WTC11 (cell line): ENCODE results near the gene TMEM98. TPM values are rescaled to one million over a fixed set of nuclear protein-coding genes. Genes with fewer than 3 reads are reported as not detected.

Experiments used
- ATAC-seq: fragments of 200-7000 bp; cut with Tn5 transposase; 2 replicates; pipeline ENCODE4 v1.10.0; 2021; ENCODE audit warnings: mild to moderate bottlenecking, moderate library complexity
- CTCF ChIA-PET: fragments of 300-600 bp; sonication (Branson Sonifier 250); formaldehyde crosslinking; loops from one replicate; lab custom pipeline; 2021; ENCODE audit warnings: antibody characterized with exemption; lab: Charles Lee
- POLR2A ChIA-PET: fragments of 350-600 bp; sonication (Branson Sonifier 250); formaldehyde crosslinking; loops from one replicate; lab custom pipeline; 2021; ENCODE audit warnings: antibody characterized with exemption; lab: Charles Lee
- DNase-seq: peaks from one replicate; pipeline ENCODE4 v3.0.0; 2021; ENCODE audit warnings: low spot score
- H3K27ac Mint-ChIP-seq: 2 replicates; pipeline ENCODE4 v1.8.0; 2021; ENCODE audit warnings: mixed read lengths
- H3K27me3 Mint-ChIP-seq: 2 replicates; pipeline ENCODE4 v1.8.0; 2021; ENCODE audit warnings: low read depth, mild to moderate bottlenecking, moderate library complexity, mixed read lengths
- H3K36me3 Mint-ChIP-seq: 2 replicates; pipeline ENCODE4 v1.8.0; 2021; ENCODE audit warnings: mixed read lengths
- H3K4me1 Mint-ChIP-seq: 2 replicates; pipeline ENCODE4 v1.8.0; 2022; ENCODE audit warnings: mixed read lengths
- H3K4me3 Mint-ChIP-seq: 2 replicates; pipeline ENCODE4 v1.8.0; 2021; ENCODE audit warnings: mild to moderate bottlenecking, moderate library complexity, mixed read lengths
- H3K9me3 Mint-ChIP-seq: 2 replicates; pipeline ENCODE4 v1.8.0; 2021; ENCODE audit warnings: mixed read lengths
- FOXJ3 ChIP-seq: sonication (generic); formaldehyde crosslinking; IDR thresholded peaks from 2 replicates; pipeline ENCODE4 v1.9.0; 2021; ENCODE audit warnings: missing genetic modification reagents, mild to moderate bottlenecking, borderline replicate concordance
- FOXP1 ChIP-seq: sonication (generic); formaldehyde crosslinking; IDR thresholded peaks from 2 replicates; pipeline ENCODE4 v1.8.0; 2022; ENCODE audit warnings: missing genetic modification reagents, mild to moderate bottlenecking, moderate library complexity, borderline replicate concordance
- JAZF1 ChIP-seq: fragments of 250-450 bp; sonication (Bioruptor Pico); IDR thresholded peaks from 2 replicates; pipeline ENCODE4 v1.9.0; 2021; ENCODE audit warnings: moderate library complexity, mild to moderate bottlenecking, inconsistent platforms
- NFATC4 ChIP-seq: fragments of 250-450 bp; sonication (Bioruptor Pico); IDR thresholded peaks from 2 replicates; pipeline ENCODE4 v1.9.0; 2021; ENCODE audit warnings: mild to moderate bottlenecking
- NR2C2 ChIP-seq: sonication (generic); formaldehyde crosslinking; IDR thresholded peaks from 2 replicates; pipeline ENCODE4 v1.8.0; 2022; ENCODE audit warnings: mild to moderate bottlenecking, missing genetic modification reagents
- SMAD3 ChIP-seq: sonication (generic); formaldehyde crosslinking; IDR thresholded peaks from 2 replicates; pipeline ENCODE4 v1.8.0; 2022; ENCODE audit warnings: missing genetic modification reagents, mild to moderate bottlenecking, borderline replicate concordance
- SMAD4 ChIP-seq: sonication (generic); formaldehyde crosslinking; IDR thresholded peaks from 2 replicates; pipeline ENCODE4 v1.8.0; 2022; ENCODE audit warnings: mild to moderate bottlenecking, missing genetic modification reagents
- ZNF263 ChIP-seq: sonication (generic); formaldehyde crosslinking; IDR thresholded peaks from 2 replicates; pipeline ENCODE4 v1.8.1; 2022; ENCODE audit warnings: low read depth, mild to moderate bottlenecking, moderate library complexity, missing genetic modification reagents
- ZNF317 ChIP-seq: sonication (generic); formaldehyde crosslinking; IDR thresholded peaks from 2 replicates; pipeline ENCODE4 v1.8.1; 2023; ENCODE audit warnings: low read depth, mild to moderate bottlenecking, moderate library complexity, missing genetic modification reagents, borderline replicate concordance
- ZNF423 ChIP-seq: fragments of 250-450 bp; sonication (Bioruptor Pico); IDR thresholded peaks from 2 replicates; pipeline ENCODE4 v2.1.2; 2022; ENCODE audit warnings: mild to moderate bottlenecking, moderate library complexity
- total RNA-seq: library from RNA; stranded (reverse); gene quantifications from 3 replicates; pipeline ENCODE4 v1.2.3, GENCODE V29; 2021
- TF ChIP-seq, protein P1 (sequence below): sonication (generic); formaldehyde crosslinking; conservative IDR thresholded peaks from 2 replicates; pipeline ENCODE4 v1.8.1; 2023; ENCODE audit warnings: mild to moderate bottlenecking, low read depth, missing genetic modification reagents, moderate library complexity
- TF ChIP-seq, protein P2 (sequence below): fragments of 250-450 bp; sonication (Bioruptor Pico); conservative IDR thresholded peaks from 2 replicates; pipeline ENCODE4 v1.9.0; 2021; ENCODE audit warnings: mild to moderate bottlenecking
- TF ChIP-seq, protein P3 (sequence below): fragments of 250-450 bp; sonication (Bioruptor Pico); IDR thresholded peaks from 2 replicates; pipeline ENCODE4 v2.1.2; 2022; ENCODE audit warnings: mild to moderate bottlenecking, moderate library complexity
- TF ChIP-seq, protein P4 (sequence below): sonication (generic); formaldehyde crosslinking; IDR thresholded peaks from 2 replicates; pipeline ENCODE4 v1.8.0; 2022; ENCODE audit warnings: mild to moderate bottlenecking, missing genetic modification reagents
- TF ChIP-seq, protein P5 (sequence below): sonication (generic); formaldehyde crosslinking; IDR thresholded peaks from 2 replicates; pipeline ENCODE4 v1.8.0; 2023; ENCODE audit warnings: missing genetic modification reagents, mild to moderate bottlenecking, borderline replicate concordance

Gene TMEM98
- total RNA-seq, 1 experiment from 2014 or later: 70.3 TPM

DNA sequence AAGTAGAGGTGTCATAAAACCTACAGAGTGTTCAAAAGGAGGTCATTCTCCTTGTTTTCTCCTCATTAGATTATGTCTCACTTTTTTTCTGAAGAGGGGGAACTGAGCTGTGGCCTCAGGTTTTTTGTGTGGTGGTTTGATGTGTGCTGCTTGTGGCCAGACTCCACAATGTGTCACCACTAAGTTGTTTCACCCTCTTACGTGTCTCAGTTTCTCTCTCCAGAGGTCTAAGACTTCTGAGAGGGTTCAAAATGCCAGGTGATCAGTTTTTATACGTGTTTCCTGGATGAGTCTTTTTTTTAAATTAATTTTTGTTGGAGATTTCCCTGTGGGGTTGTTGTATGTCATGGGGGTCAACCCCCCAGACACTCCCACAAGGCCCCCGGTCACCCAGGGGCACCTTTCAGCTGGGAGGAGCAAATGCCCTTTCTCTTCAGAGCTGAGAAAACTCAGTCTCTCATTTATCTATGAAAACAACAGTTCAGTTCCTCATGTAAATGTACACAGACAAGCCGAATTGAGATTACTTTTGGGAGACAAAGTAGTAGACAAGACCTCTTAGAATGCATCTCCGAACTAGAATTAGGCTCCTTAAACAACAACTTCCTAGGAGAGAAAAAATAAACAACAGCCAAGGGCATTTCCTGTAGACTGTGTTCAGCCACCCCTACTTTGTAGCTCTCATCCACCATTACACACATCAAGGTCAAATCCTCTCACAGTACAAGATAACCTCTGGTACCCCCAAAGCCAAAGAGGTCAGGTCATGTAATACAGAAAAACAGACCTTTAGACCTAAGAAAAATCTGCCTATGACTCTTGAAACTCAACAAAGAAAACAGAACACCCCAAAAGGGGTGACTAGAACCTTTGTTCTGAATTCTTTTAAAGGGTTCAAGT, 23.9 kb upstream of the TMEM98 start:
- Mint-ChIP-seq H3K27ac (no peak overlapping the region), H3K4me1 (peaks cover 12% of the 10 kb centered on the region), H3K27me3 (peaks cover 3% of the 10 kb centered on the region; the same call in 1 of the 2 replicates), H3K9me3 (peaks cover 15% of the 10 kb centered on the region), H3K4me3 (no peak overlapping the region)
- CTCF ChIA-PET: interaction anchor here (1.1 to 2.7 kb wide), 2 partner anchors 27 to 113 kb away, joined by 3 to 18 read pairs; partner anchors contain the start of gene MYO1D
- TF ChIP-seq, protein P1, sequence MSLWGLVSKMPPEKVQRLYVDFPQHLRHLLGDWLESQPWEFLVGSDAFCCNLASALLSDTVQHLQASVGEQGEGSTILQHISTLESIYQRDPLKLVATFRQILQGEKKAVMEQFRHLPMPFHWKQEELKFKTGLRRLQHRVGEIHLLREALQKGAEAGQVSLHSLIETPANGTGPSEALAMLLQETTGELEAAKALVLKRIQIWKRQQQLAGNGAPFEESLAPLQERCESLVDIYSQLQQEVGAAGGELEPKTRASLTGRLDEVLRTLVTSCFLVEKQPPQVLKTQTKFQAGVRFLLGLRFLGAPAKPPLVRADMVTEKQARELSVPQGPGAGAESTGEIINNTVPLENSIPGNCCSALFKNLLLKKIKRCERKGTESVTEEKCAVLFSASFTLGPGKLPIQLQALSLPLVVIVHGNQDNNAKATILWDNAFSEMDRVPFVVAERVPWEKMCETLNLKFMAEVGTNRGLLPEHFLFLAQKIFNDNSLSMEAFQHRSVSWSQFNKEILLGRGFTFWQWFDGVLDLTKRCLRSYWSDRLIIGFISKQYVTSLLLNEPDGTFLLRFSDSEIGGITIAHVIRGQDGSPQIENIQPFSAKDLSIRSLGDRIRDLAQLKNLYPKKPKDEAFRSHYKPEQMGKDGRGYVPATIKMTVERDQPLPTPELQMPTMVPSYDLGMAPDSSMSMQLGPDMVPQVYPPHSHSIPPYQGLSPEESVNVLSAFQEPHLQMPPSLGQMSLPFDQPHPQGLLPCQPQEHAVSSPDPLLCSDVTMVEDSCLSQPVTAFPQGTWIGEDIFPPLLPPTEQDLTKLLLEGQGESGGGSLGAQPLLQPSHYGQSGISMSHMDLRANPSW: no peak
- TF ChIP-seq NR2C2 (CRISPR knock-in tag) (no peak), SMAD4 (CRISPR knock-in tag) (no peak), ZNF423 (CRISPR knock-in tag) (no peak)
- TF ChIP-seq, all 79 proteins: peak for 0
- ATAC-seq: no peak
- no peak for DNase-seq
- peaks cover 7% of the 10 kb centered on the region for H3K36me3 Mint-ChIP-seq
- POLR2A ChIA-PET: no interaction called here

DNA sequence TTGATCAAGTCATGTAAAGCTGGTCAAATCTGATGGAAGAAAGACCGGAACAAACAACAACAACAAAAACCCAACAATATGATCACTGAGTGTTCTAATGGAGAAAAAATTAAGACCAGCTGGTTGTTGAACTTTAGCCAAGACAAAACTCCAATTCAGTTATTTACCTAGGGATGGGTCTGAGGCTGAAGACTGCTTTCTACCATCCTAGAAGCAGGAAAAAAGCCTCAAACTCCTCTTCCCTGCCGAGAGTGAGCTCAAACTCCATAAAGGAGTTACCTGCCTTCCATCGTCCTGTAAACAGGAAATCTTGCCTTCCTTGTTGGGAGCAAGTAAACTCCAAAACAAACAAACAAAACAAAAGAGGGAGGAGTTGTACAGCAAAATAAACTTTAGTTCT, 23.1 kb upstream of the TMEM98 start:
- TF ChIP-seq ZNF317: no peak
- no peak for TF ChIP-seq NFATC4
- TF ChIP-seq, protein P2, sequence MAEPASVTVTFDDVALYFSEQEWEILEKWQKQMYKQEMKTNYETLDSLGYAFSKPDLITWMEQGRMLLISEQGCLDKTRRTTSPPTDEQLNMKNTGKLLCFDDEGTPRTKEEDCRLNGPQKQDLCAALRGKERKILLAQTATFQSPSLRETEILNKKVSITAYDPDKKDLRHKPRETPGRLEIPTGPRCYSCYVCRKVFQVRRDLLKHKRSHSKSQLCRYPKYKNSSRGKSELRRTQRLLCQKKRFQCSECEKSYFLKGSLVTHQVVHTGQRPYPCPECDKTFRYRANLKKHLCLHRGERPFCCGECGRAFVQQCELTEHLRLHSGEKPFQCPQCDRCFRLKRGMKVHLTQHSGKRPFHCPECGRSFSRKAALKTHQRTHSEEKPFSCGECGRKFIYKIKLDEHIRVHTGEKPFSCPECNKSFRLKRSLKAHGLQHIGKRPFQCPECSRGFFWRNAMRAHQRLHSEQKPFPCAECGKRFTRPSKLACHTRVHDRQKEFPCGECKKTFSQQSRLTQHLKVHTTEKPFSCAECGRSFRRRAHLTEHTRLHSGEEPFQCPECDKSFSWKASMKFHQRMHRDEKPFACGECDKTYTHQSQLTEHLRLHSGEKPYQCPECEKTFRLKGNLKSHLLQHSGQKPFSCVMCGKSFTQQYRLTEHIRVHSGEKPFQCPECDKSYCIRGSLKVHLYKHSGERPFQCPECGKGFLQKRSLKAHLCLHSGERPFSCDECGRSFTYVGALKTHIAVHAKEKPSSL (CRISPR knock-in tag): no peak
- TF ChIP-seq, protein P3, sequence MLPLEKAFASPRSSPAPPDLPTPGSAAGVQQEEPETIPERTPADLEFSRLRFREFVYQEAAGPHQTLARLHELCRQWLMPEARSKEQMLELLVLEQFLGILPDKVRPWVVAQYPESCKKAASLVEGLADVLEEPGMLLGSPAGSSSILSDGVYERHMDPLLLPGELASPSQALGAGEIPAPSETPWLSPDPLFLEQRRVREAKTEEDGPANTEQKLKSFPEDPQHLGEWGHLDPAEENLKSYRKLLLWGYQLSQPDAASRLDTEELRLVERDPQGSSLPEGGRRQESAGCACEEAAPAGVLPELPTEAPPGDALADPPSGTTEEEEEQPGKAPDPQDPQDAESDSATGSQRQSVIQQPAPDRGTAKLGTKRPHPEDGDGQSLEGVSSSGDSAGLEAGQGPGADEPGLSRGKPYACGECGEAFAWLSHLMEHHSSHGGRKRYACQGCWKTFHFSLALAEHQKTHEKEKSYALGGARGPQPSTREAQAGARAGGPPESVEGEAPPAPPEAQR (CRISPR knock-in tag): no peak
- no peak for TF ChIP-seq ZNF423 (CRISPR knock-in tag)
- TF ChIP-seq ZNF263 (CRISPR knock-in tag): no peak
- TF ChIP-seq FOXP1 (CRISPR knock-in tag): no peak
- no peak for TF ChIP-seq SMAD3
- no peak for TF ChIP-seq JAZF1 (CRISPR knock-in tag)
- TF ChIP-seq, protein P4, sequence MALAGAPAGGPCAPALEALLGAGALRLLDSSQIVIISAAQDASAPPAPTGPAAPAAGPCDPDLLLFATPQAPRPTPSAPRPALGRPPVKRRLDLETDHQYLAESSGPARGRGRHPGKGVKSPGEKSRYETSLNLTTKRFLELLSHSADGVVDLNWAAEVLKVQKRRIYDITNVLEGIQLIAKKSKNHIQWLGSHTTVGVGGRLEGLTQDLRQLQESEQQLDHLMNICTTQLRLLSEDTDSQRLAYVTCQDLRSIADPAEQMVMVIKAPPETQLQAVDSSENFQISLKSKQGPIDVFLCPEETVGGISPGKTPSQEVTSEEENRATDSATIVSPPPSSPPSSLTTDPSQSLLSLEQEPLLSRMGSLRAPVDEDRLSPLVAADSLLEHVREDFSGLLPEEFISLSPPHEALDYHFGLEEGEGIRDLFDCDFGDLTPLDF (CRISPR knock-in tag): no peak
- TF ChIP-seq, protein P5, sequence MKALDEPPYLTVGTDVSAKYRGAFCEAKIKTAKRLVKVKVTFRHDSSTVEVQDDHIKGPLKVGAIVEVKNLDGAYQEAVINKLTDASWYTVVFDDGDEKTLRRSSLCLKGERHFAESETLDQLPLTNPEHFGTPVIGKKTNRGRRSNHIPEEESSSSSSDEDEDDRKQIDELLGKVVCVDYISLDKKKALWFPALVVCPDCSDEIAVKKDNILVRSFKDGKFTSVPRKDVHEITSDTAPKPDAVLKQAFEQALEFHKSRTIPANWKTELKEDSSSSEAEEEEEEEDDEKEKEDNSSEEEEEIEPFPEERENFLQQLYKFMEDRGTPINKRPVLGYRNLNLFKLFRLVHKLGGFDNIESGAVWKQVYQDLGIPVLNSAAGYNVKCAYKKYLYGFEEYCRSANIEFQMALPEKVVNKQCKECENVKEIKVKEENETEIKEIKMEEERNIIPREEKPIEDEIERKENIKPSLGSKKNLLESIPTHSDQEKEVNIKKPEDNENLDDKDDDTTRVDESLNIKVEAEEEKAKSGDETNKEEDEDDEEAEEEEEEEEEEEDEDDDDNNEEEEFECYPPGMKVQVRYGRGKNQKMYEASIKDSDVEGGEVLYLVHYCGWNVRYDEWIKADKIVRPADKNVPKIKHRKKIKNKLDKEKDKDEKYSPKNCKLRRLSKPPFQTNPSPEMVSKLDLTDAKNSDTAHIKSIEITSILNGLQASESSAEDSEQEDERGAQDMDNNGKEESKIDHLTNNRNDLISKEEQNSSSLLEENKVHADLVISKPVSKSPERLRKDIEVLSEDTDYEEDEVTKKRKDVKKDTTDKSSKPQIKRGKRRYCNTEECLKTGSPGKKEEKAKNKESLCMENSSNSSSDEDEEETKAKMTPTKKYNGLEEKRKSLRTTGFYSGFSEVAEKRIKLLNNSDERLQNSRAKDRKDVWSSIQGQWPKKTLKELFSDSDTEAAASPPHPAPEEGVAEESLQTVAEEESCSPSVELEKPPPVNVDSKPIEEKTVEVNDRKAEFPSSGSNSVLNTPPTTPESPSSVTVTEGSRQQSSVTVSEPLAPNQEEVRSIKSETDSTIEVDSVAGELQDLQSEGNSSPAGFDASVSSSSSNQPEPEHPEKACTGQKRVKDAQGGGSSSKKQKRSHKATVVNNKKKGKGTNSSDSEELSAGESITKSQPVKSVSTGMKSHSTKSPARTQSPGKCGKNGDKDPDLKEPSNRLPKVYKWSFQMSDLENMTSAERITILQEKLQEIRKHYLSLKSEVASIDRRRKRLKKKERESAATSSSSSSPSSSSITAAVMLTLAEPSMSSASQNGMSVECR: no peak
- no peak for TF ChIP-seq FOXJ3 (CRISPR knock-in tag)
- CTCF ChIA-PET: interaction anchor here (0.7 to 2.7 kb wide), 4 partner anchors 28 to 246 kb away, joined by 3 to 18 read pairs (median 4); partner anchors contain the start of gene MYO1D
- peaks cover 7% of the 10 kb centered on the region for H3K36me3 Mint-ChIP-seq
- H3K27me3 Mint-ChIP-seq: peaks cover 3% of the 10 kb centered on the region; the same call in 1 of the 2 replicates
- H3K4me1 Mint-ChIP-seq: peaks cover 15% of the 10 kb centered on the region
- H3K9me3 Mint-ChIP-seq: peaks cover 15% of the 10 kb centered on the region
- POLR2A ChIA-PET: no interaction called here
- H3K27ac Mint-ChIP-seq: no peak overlapping the region
- H3K4me3 Mint-ChIP-seq: no peak overlapping the region
- DNase-seq: no peak
- no peak for ATAC-seq
